Heart right ventricle (tissue), 16 donors: Measurements from ENCODE around the gene PRSS35. TPM values are rescaled to one million over a fixed set of nuclear protein-coding genes. Genes with fewer than 3 reads are reported as not detected.
"Not testable (repeated sequence)": the region's sequence is repeated elsewhere in the genome, so short reads cannot be mapped to it uniquely, and the experiment has no call there.

Source experiments
- ATAC-seq, 8 donors: fragments of 200-7000 bp; cut with Tn5 transposase; one replicate each; pipeline ENCODE4 v1.9.1; 2020; ENCODE audit warnings: mild to moderate bottlenecking in 8 of 8, moderate library complexity in 8 of 8, moderate number of reproducible peaks in 1 of 8
- DNase-seq, 2 donors: peaks; one replicate each; pipeline ENCODE4 v3.0.0-alpha.2; 2020
- H3K27ac ChIP-seq, 10 donors: fragments of 200-600 bp; sonication (generic) in 2 of 10; one replicate each; pipeline versions ENCODE4 v1.5.0 to v1.8.0; 2020 to 2022; ENCODE audit warnings: mild to moderate bottlenecking in 3 of 10
- H3K27me3 ChIP-seq, 7 donors: fragments of 200-600 bp; one replicate each; pipeline ENCODE4 v1.8.0; 2021 to 2022; ENCODE audit warnings: mild to moderate bottlenecking in 2 of 7
- H3K36me3 ChIP-seq, 9 donors: fragments of 200-600 bp; sonication (generic) in 1 of 9; one replicate each; pipeline versions ENCODE4 v1.5.0 to v1.8.0; 2020 to 2022; ENCODE audit warnings: mild to moderate bottlenecking in 2 of 9
- H3K4me1 ChIP-seq, 9 donors: fragments of 200-600 bp; sonication (generic) in 1 of 9; one replicate each; pipeline versions ENCODE4 v1.5.0 to v1.8.0; 2020 to 2022; ENCODE audit warnings: mild to moderate bottlenecking in 4 of 9
- H3K4me3 ChIP-seq, 10 donors: fragments of 200-600 bp; sonication (generic) in 2 of 10; one replicate each; pipeline versions ENCODE4 v1.5.0 to v1.8.0; 2020 to 2022; ENCODE audit warnings: mild to moderate bottlenecking in 7 of 10, moderate library complexity in 2 of 10
- H3K9me3 ChIP-seq, 11 donors: fragments of 200-600 bp in 10 of 11; sonication (generic) in 2 of 11; one replicate each; pipeline versions ENCODE4 v1.5.0 to v1.8.0; 2013 to 2022; ENCODE audit warnings: mild to moderate bottlenecking in 2 of 11, control low read depth in 1 of 11, moderate library complexity in 1 of 11
- WGBS, 2 donors: extraction: QIAGEN DNeasy Blood & Tissue Kit; methylation state at CpG; one replicate each; pipeline ENCODE4 v1.1.7; 2013; ENCODE audit warnings: inconsistent platforms in 1 of 2; 5-methylcytosine and 5-hydroxymethylcytosine counted together
- intact Hi-C, 10 donors: fragments of 100-400 bp; cut with DNase I; formaldehyde crosslinking; loops; one replicate each; pipeline versions ENCODE4 v1.11.1 to v1.14.2; 2022
- polyA plus RNA-seq, 2 donors: library from polyadenylated mRNA; stranded (reverse); fragments of 200-250 nt; gene quantifications; one replicate each; pipeline ENCODE4 v1.2.3, GENCODE V29; 2013
- total RNA-seq, 10 donors: library from RNA; stranded (reverse); fragmentation: NEBNext Ultra II Directional in 3 of 10; extraction: Animal tissue kit (Norgen Biotek cat#: 25700) in 3 of 10; gene quantifications; one replicate each; pipeline versions ENCODE4 v1.2.1 to v1.2.4, GENCODE V29; 2021 to 2023
- TF ChIP-seq, protein P1 (sequence below), 9 donors: fragments of 200-600 bp; sonication (generic) in 2 of 9; IDR thresholded peaks; one replicate each; pipeline versions ENCODE4 v1.5.0 to v1.8.0; 2021 to 2022; ENCODE audit warnings: antibody characterized with exemption in 9 of 9, mild to moderate bottlenecking in 5 of 9, moderate library complexity in 1 of 9
- donor health status: Arrhythmogenic right ventricular cardiomyopathy.
- donor health status: ischemic (EF 13 %, LVEDD 7.1; RV severe dilation, severe dysfunction).
- donor health status: healthy with polysubstance abuse.
- donor health status: DM: no; HTN: yes; CAD: no.
- donor health status: DM: no; HTN: no; CAD: no.
- donor health status: ischemic (EF 25% LVEDD 6.9; RV normal size, moderate dysfunction).
- donor health status: ischemic (EF 25% LVEDD 5.7; RV mildly dilated, moderate dysfunction).
- donor health status: healthy.
- donor health status: DM: yes; HTN: yes; CAD: no.
- donor health status: Ischemic cardiomyopathy.
- donor health status: ischemic (EF 35%, LVEDD 5.7; RV mildly dilated, moderate dysfunction).
- donor health status: nonischemic (EF 11% LVEDD 7.7; RV severe dilation, severe dysfunction).
- donor health status: DM: yes; HTN: yes; CAD: no.
- donor health status: PGD.
- donor health status: ischemic (EF 29% LVEDD 5.4; RV normal size, mild dysfunction).
- donor health status: nonischemic (EF 23%, LVEDD 6.1; RV moderate dilation, normal function).

The PRSS35 gene
- total and polyA plus RNA-seq, 12 donors: 0.11 to 0.77 (median 0.33) TPM; not detected in 5

DNA sequence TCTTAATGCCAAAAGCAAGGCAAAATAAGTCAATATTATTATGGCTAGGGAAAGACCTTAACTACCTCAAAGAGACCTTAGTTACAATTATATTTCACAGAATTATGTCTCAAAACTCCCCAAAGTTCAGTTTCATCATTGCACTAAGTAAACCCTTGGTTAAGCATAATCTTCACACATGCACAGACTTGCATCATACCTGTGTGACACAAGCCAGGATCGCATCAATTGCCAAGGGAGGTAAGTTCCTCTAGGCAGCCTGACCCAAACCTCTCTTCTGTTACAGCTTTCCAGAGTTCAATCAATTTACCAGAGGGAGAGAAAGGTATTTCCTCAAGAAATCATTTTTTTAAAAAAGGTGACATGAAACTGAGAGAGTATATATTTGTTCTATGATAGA lies 31.9 kb upstream of the PRSS35 start:
- H3K9me3 ChIP-seq: no peaks in the 10 kb centered on the region
- no peaks in the 10 kb centered on the region for H3K36me3 ChIP-seq
- no peaks in the 10 kb centered on the region for H3K4me1 ChIP-seq
- no peaks in the 10 kb centered on the region for H3K27me3 ChIP-seq
- no peak overlapping the region for H3K27ac ChIP-seq
- WGBS, 2 donors: 88 to 100% methylated on average over 1 of the region's 1 CpG
- intact Hi-C loops: no loop called here
- ATAC-seq (no peak), DNase-seq (no peak)
- H3K4me3 ChIP-seq: no peak overlapping the region
- TF ChIP-seq, protein P1, sequence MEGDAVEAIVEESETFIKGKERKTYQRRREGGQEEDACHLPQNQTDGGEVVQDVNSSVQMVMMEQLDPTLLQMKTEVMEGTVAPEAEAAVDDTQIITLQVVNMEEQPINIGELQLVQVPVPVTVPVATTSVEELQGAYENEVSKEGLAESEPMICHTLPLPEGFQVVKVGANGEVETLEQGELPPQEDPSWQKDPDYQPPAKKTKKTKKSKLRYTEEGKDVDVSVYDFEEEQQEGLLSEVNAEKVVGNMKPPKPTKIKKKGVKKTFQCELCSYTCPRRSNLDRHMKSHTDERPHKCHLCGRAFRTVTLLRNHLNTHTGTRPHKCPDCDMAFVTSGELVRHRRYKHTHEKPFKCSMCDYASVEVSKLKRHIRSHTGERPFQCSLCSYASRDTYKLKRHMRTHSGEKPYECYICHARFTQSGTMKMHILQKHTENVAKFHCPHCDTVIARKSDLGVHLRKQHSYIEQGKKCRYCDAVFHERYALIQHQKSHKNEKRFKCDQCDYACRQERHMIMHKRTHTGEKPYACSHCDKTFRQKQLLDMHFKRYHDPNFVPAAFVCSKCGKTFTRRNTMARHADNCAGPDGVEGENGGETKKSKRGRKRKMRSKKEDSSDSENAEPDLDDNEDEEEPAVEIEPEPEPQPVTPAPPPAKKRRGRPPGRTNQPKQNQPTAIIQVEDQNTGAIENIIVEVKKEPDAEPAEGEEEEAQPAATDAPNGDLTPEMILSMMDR (IDR thresholded peaks at IDR 0.05): no peak

DNA sequence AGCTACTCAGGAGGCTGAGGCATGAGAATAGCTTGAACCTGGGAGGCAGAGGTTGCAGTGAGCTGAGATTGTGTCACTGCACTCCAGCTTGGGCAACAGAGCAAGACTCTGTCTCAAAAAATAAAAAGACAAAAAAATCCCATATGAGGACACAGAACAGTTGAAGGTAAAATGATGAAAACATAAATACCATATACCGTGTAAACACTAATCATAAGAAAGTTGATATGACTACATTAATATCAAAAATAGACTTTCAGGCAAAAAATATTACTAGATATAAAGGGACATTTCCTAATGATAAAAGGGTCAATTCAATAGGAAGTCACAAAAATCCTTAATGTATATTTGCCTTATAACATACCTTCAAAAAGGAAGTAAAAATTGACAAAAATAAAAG lies 30.4 kb upstream of the PRSS35 start:
- not testable (repeated sequence) for ATAC-seq, H3K9me3 ChIP-seq, H3K4me1 ChIP-seq

DNA sequence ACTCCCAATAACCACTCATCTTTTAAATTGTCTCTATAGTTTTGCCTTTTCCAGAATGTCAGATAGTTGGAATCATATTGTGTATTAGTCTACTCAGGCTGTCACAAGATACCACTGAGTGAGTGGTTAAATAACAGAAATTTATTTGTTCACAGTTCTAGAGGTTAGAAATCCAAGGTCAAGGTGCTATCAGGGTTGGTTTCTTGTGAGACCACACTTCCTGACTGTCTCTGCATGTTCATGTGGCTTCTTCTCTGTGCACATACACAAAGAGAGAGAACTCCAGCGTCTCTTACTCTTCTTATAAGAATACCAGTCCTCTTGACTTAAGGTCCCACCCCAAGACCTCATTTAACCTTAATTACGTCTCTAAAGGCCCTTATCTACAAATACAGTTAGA lies 23.9 kb upstream of the PRSS35 start:
- no peaks in the 10 kb centered on the region for H3K9me3 ChIP-seq
- no peaks in the 10 kb centered on the region for H3K36me3 ChIP-seq
- no peak overlapping the region for H3K4me3 ChIP-seq
- no peak for DNase-seq
- H3K4me1 ChIP-seq: no peaks in the 10 kb centered on the region
- H3K27me3 ChIP-seq: no peaks in the 10 kb centered on the region
- no peak overlapping the region for H3K27ac ChIP-seq
- no peak for ATAC-seq
- 61 to 63% methylated on average over 2 of the region's 2 CpGs for WGBS, 2 donors
- intact Hi-C loops: no loop called here
- TF ChIP-seq, protein P1 (IDR thresholded peaks at IDR 0.05): no peak

More for the DNA sequence above, 30.4 kb upstream of the PRSS35 start:
- H3K27ac ChIP-seq, H3K27me3 ChIP-seq, DNase-seq, H3K4me3 ChIP-seq, H3K36me3 ChIP-seq, intact Hi-C loops: not testable (repeated sequence)
- WGBS, 2 donors: 91 to 98% methylated on average over 1 of the region's 1 CpG

DNA sequence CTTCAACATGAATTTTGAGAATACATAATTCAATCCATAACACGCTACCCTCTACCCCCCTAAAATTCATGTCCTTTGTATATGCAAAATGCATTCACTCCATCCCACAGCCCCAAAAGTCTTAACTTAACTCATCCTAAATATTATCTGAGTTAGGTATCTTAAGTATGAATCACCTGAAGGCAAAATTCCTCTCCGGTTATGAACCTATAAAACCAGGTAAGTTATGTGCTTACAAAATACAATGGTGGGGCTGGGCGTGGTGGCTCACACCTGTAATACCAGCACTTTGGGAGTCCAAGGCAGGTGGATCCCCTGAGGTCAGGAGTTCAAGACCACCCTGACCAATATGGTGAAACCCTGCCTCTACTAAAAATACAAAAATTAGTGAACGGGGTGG lies 23.5 kb upstream of the PRSS35 start:
- intact Hi-C loops: no loop called here
- Histone ChIP-seq H3K4me3 (no peak overlapping the region), H3K36me3 (no peaks in the 10 kb centered on the region), H3K4me1 (no peaks in the 10 kb centered on the region), H3K27me3 (no peaks in the 10 kb centered on the region), H3K9me3 (no peaks in the 10 kb centered on the region), H3K27ac (no peak overlapping the region)
- ATAC-seq (no peak), DNase-seq (no peak)
- 77 to 93% methylated on average over 4 of the region's 4 CpGs for WGBS, 2 donors
- TF ChIP-seq, protein P1 (IDR thresholded peaks at IDR 0.05): no peak

DNA sequence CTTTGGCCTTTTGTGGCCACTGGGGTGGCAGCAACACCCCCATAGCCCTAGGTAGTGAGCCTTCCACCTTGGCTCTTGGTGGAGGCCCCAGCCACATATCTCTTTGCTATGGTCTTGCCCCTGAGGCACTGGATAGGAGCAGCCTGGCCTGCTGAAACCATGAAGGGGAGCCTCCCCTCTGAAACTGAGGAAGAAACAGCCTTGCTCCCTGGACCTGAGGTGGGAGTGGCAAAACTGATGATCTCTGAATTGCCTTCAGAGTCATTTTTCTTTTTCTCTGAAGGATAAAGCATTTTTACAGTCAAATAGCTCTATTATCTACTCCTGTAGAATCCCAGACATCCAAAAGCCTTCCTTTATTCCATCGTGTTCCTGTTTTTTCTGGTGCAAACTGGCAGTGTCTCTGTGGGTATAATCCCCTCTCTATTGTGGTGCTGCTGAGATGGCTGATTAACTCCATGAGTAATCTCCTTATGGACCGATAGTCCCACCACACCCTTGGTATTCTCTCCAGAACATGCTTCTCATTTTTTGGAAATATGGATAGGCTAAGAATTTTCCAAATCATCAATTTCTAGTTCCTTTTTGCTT lies 22.0 kb upstream of the PRSS35 start:
- TF ChIP-seq, protein P1 (IDR thresholded peaks at IDR 0.05): no peak
- Histone ChIP-seq H3K4me1 (no peaks in the 10 kb centered on the region), H3K36me3 (no peaks in the 10 kb centered on the region), H3K27ac (no peak overlapping the region), H3K4me3 (no peak overlapping the region), H3K9me3 (no peaks in the 10 kb centered on the region), H3K27me3 (no peaks in the 10 kb centered on the region)
- ATAC-seq (no peak), DNase-seq (no peak)
- WGBS, 2 donors: 78 to 79% methylated on average over 2 of the region's 2 CpGs
- intact Hi-C loops: no loop called here
